ENCODE measurements around the gene PTGFRN. TPM values are rescaled to one million over a fixed set of nuclear protein-coding genes. Genes with fewer than 3 reads are reported as not detected.

Gene PTGFRN
- total and polyA plus RNA-seq, 2 of the 13 experiments (the other 11 are each of a cell fraction or from before 2014, with no cell fraction given): 3.3 to 11.3 TPM

GRCh38 chr1:116904791-116905320, 4.9 kb upstream of the PTGFRN start:
- BruUV-seq (replicated peaks): no TSS peak
- H3K4me3 ChIP-seq (replicated peaks in 1 of 3; ENCODE audit: insufficient read depth in 1 of 3, low read depth in 2 of 3, low read length in 3 of 3): no peak overlapping the region
- H4K20me1 ChIP-seq (ENCODE audit: insufficient read depth, low read length): no peaks in the 10 kb centered on the region
- no peaks in the 10 kb centered on the region for H3K9me3 ChIP-seq (ENCODE audit: low read length)
- no peak overlapping the region for H3K9ac ChIP-seq (ENCODE audit: insufficient read depth, low read depth, low read length)
- no peak overlapping the region for H3K27ac ChIP-seq (ENCODE audit: extremely low read length, insufficient read depth, low read length)
- DNase-seq (ENCODE audit: low spot score) (no peak), FAIRE-seq (no peak), ATAC-seq (no peak)
- H3K79me2 ChIP-seq (ENCODE audit: insufficient read depth, low read length): no peaks in the 10 kb centered on the region
- no peak for TF ChIP-seq ZNF574 (CRISPR knock-in tag; IDR thresholded peaks at IDR 0.05)
- TF ChIP-seq ZBTB21 (CRISPR knock-in tag; IDR thresholded peaks at IDR 0.05): no peak
- TF ChIP-seq ETS1 (CRISPR knock-in tag; IDR thresholded peaks at IDR 0.05): no peak
- TF ChIP-seq CCDC6 (CRISPR knock-in tag; IDR thresholded peaks at IDR 0.05): no peak
- ChIA-PET CTCF (ENCODE audit: low intra/inter-chr PET ratio, low total read pairs) (no interaction called here), POLR2A (no interaction called here)
- H3K27me3 ChIP-seq (ENCODE audit: control insufficient read depth in 1 of 2, insufficient read depth in 2 of 2, low read length in 2 of 2): peaks cover 3 to 22% of the 10 kb centered on the region in 2 experiments; a peak in 4 of 5 replicates
- H3K4me1 ChIP-seq (ENCODE audit: insufficient read depth, low read length): no peaks in the 10 kb centered on the region; the same call in 1 of the 2 replicates
- in situ Hi-C loops (cut with HindIII; ENCODE audit: extremely low pct_ligation_motif_present, low pct_unique_long_range_greater_than_20kb) (no loop called here), intact Hi-C loops (cut with micrococcal nuclease; ENCODE audit: unreplicated experiment) (no loop called here)
- no peak overlapping the region for H3K4me2 ChIP-seq (ENCODE audit: low read depth, low read length)
- H2AFZ ChIP-seq (ENCODE audit: low read length): no peak overlapping the region
- 0% methylated on average over 2 of the region's 2 CpGs for WGBS (ENCODE audit: low lambda C conversion rate)
- no peaks in the 10 kb centered on the region for H3K36me3 ChIP-seq (replicated peaks in 1 of 2; ENCODE audit: control insufficient read depth in 1 of 2, insufficient read depth in 2 of 2, low read length in 2 of 2)

All from HepG2 (cell line).